ENCODE measurements around the gene NCOR1.

DNA sequence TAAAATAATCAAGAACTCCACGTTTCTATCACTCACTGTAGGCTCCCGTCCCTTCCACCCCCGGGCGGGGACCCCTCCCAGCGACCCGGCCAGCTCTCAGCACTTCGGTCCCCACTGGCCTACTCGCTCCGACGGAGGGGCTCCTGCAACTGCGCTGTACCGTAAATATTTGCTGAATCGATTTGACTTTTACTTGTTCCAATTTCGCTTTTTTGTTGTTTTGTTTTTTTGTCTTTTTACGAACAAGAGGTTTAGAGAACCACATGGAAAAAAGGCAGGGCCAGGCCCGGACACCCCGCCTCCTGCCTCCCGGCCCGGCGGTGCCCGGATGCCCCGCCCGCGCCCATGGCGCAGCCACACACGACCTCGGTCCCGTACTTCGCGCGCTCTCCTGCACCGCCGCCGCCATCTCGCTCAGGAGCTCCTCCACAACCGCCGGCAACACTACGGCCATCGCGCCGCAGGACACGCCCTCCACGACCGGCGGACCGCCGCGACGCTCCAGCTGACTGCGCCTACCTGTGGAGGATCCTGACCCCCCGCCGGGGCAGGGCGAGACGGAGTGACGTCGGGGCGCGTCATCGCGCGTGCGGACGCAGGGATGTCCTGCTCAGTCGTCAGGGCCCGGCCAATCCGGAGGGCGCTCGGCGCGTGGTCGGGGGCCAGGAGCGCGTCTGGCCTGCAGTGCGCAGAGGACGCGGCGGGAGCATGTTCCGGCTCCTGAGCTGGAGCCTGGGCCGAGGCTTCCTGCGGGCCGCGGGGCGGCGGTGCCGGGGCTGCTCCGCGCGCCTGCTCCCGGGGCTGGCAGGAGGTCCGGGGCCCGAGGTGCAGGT, 216.0 kb downstream of the NCOR1 start, which contains the start of the genes TTC19 and ZSWIM7:
- TF ChIP-seq CTCF (conservative IDR thresholded peaks at IDR 0.05; ENCODE audit: low read length) (no peak), EZH2phosphoT487 (IDR thresholded peaks at IDR 0.05; ENCODE audit: borderline replicate concordance, low read depth, low read length) (no peak)

All from OCI-LY7 (cell line).